DMS 273 (cell line): ENCODE results near the gene HSPG2.
A peak's percentile ranks its signal among the peaks of the same experiment; 100 is the strongest.
"Not testable (repeated sequence)": the region's sequence is repeated elsewhere in the genome, so short reads cannot be mapped to it uniquely, and the experiment has no call there.

Experiments used
- DNase-seq: peaks from one replicate; lab custom pipeline; 2025; ENCODE audit not compliant: unreplicated experiment; lab: John Stamatoyannopoulos, UW

HSPG2 gene

GRCh38 chr1:21914880-21915640, 22.1 kb downstream of the HSPG2 start:
- peak; percentile 78 for DNase-seq

- no peak for DNase-seq
Measured at GRCh38 chr1:21914450-21914849, 22.7 kb downstream of the HSPG2 start.

- DNase-seq = peak; percentile 25
Measured at GRCh38 chr1:21913763-21914162, 23.3 kb downstream of the HSPG2 start.

GRCh38 chr1:21913258-21913657, 23.9 kb downstream of the HSPG2 start:
- no peak for DNase-seq

GRCh38 chr1:21912038-21912758, 24.9 kb downstream of the HSPG2 start:
- DNase-seq = no peak

- peak; percentile 41 for DNase-seq
Measured at GRCh38 chr1:21911205-21912001, 25.7 kb downstream of the HSPG2 start.

- DNase-seq = peak; percentile 30
Measured at GRCh38 chr1:21910558-21911204, 26.4 kb downstream of the HSPG2 start.

- no peak for DNase-seq
Measured at GRCh38 chr1:21909787-21910503, 27.2 kb downstream of the HSPG2 start.

- no peak for DNase-seq
Measured at GRCh38 chr1:21909286-21909759, 27.8 kb downstream of the HSPG2 start.

- DNase-seq = not testable (repeated sequence)
Measured at GRCh38 chr1:21907737-21908534, 29.2 kb downstream of the HSPG2 start.

- DNase-seq = no peak
Measured at GRCh38 chr1:21907079-21907418, 30.1 kb downstream of the HSPG2 start.

GRCh38 chr1:21906173-21907078, 30.7 kb downstream of the HSPG2 start:
- no peak for DNase-seq

- DNase-seq = peak; percentile 28
Measured at GRCh38 chr1:21904704-21905520, 32.2 kb downstream of the HSPG2 start.

GRCh38 chr1:21904454-21904703, 32.7 kb downstream of the HSPG2 start:
- DNase-seq = no peak

GRCh38 chr1:21903638-21904453, 33.3 kb downstream of the HSPG2 start:
- DNase-seq = no peak

- no peak for DNase-seq
Measured at GRCh38 chr1:21902026-21903012, 34.8 kb downstream of the HSPG2 start.
